Mammary epithelial cell (primary cell): Measurements from ENCODE around the gene LRMDA.

ENCODE experiments used
- EZH2 ChIP-seq: IDR thresholded peaks from 2 replicates; pipeline ENCODE4 v1.6.1; 2012; ENCODE audit warnings: low read length, inconsistent platforms, borderline replicate concordance
- TF ChIP-seq, protein P1 (sequence below), 2 donors: IDR thresholded peaks in 1 of 2; conservative IDR thresholded peaks in 1 of 2; 2 replicates each; pipeline ENCODE4 v1.5.1; 2011 to 2012; ENCODE audit warnings: inconsistent platforms in 2 of 2, low read length in 2 of 2, mild to moderate bottlenecking in 2 of 2, control low read depth in 1 of 2, low read depth in 1 of 2; ENCODE audit not compliant: insufficient read depth in 1 of 2; ENCODE audit errors: extremely low read depth in 1 of 2

DNA sequence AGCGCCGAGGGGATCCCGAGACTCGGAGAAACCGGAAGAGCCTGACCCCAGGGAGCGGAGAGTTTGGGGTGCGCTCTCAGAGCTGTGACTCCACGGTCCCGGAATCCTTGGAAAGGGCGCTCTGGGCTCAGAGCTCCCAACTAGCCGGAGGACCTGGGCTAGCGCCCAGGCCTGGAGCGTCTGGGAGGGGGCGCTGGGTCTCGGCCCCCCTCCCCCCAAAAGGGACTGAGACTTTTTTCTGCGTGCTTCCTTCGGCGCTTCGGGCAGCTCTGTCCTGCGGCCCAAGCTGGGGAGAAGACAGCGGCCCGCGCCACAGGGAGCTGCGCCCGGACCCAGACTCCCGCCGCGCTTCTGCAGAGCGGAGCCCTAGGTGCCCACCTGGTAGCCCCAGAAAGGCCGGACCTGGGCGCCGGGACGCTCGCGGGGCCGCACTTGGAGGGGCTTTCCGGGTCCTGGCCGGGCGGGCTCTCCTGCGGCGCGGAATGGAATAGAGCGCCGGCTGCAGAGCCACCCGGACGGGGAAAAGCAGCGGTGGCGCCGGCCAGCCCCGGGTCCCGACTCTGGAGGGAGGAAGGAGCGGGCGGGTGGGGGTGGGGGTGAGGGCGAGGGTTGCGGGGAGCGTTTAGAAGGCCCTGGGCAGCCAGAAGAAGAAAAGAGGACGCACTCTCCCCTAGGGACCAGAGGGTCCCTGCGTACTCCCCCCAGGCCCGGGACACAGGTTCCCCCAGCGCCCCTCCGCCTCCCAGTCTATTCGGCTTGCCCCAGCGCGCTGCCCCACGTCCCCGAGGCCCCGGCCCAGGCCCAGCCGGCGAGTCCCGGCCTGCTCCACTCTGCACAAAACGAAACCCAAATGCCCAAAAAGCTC is 34.6 kb upstream of the LRMDA start:
- TF ChIP-seq, protein P1, sequence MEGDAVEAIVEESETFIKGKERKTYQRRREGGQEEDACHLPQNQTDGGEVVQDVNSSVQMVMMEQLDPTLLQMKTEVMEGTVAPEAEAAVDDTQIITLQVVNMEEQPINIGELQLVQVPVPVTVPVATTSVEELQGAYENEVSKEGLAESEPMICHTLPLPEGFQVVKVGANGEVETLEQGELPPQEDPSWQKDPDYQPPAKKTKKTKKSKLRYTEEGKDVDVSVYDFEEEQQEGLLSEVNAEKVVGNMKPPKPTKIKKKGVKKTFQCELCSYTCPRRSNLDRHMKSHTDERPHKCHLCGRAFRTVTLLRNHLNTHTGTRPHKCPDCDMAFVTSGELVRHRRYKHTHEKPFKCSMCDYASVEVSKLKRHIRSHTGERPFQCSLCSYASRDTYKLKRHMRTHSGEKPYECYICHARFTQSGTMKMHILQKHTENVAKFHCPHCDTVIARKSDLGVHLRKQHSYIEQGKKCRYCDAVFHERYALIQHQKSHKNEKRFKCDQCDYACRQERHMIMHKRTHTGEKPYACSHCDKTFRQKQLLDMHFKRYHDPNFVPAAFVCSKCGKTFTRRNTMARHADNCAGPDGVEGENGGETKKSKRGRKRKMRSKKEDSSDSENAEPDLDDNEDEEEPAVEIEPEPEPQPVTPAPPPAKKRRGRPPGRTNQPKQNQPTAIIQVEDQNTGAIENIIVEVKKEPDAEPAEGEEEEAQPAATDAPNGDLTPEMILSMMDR (conservative IDR thresholded peaks at IDR 0.05 in 1 of 2, IDR thresholded peaks at IDR 0.05 in 1 of 2; ENCODE audit: extremely low read depth in 1 of 2, insufficient read depth in 1 of 2, low read depth in 1 of 2, low read length in 2 of 2), result no peak
- TF ChIP-seq EZH2, result no peak
